ENCODE measurements around the gene BSPRY. TPM values are rescaled to one million over a fixed set of nuclear protein-coding genes. Genes with fewer than 3 reads are reported as not detected.

BSPRY gene
- total RNA-seq, 1 experiment from 2014 or later: 14.5 TPM

DNA sequence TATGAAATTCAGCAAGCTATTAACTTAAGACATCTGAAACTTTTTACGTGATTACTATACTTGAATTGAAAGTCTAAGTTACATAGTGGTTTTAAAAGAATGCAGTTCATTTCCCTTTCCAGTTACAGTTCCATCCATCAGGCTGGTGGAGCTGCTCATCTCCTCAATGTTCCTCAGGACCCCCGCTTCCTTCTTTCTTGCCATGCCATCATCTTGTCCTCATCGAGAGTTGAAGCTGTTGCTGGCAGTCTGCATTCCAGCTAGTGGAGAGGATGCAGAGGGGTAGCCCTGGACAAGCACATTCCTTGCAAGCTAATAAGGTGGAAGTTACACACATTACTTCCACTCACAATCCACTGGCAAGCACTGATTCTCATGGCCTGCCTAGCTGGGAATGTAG, 37.4 kb upstream of the BSPRY start:
- intact Hi-C loops (cut with micrococcal nuclease; ENCODE audit: unreplicated experiment): no loop called here
- Mint-ChIP-seq H3K27ac (ENCODE audit: unreplicated experiment) (no peak overlapping the region), H3K36me3 (ENCODE audit: insufficient read depth, unreplicated experiment) (no peaks in the 10 kb centered on the region), H3K4me3 (ENCODE audit: low read depth, unreplicated experiment) (no peak overlapping the region), H3K4me1 (ENCODE audit: low read depth, unreplicated experiment) (no peaks in the 10 kb centered on the region), H3K9me3 (ENCODE audit: low read depth, unreplicated experiment) (no peaks in the 10 kb centered on the region), H3K27me3 (ENCODE audit: unreplicated experiment) (no peaks in the 10 kb centered on the region)
- DNase-seq: no peak
- no TSS peak for BruUV-seq (replicated peaks)
- TF ChIP-seq, protein P1, sequence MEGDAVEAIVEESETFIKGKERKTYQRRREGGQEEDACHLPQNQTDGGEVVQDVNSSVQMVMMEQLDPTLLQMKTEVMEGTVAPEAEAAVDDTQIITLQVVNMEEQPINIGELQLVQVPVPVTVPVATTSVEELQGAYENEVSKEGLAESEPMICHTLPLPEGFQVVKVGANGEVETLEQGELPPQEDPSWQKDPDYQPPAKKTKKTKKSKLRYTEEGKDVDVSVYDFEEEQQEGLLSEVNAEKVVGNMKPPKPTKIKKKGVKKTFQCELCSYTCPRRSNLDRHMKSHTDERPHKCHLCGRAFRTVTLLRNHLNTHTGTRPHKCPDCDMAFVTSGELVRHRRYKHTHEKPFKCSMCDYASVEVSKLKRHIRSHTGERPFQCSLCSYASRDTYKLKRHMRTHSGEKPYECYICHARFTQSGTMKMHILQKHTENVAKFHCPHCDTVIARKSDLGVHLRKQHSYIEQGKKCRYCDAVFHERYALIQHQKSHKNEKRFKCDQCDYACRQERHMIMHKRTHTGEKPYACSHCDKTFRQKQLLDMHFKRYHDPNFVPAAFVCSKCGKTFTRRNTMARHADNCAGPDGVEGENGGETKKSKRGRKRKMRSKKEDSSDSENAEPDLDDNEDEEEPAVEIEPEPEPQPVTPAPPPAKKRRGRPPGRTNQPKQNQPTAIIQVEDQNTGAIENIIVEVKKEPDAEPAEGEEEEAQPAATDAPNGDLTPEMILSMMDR (IDR thresholded peaks at IDR 0.05; ENCODE audit: unreplicated experiment): no peak
- CTCF ChIA-PET: interaction anchor here (0.6 kb wide), 1 partner anchor 71 kb away, joined by 3 read pairs; no protein-coding TSS in a partner anchor

DNA sequence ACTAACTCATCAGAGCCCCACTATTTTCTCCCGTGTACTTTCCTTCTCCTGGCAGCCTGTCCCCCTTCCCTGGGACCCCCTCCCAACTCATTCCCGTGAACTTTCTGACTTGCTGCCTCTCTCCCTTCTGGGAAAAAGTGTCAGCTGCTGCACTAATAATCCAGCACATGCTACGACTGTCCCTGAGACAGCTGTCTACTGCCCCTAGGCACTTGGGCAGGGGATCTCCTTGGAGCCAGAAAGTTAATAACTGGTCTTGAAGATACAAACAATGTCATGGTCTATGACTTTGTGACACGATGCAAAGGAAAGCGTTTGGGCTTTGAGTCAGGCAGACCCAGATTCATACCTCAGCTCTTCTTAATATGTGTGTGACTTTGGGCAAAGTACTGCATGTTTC, 36.1 kb upstream of the BSPRY start:
- intact Hi-C loops (cut with micrococcal nuclease; ENCODE audit: unreplicated experiment): no loop called here
- BruUV-seq (replicated peaks): no TSS peak
- Mint-ChIP-seq H3K27ac (ENCODE audit: unreplicated experiment) (no peak overlapping the region), H3K36me3 (ENCODE audit: insufficient read depth, unreplicated experiment) (no peaks in the 10 kb centered on the region), H3K9me3 (ENCODE audit: low read depth, unreplicated experiment) (no peaks in the 10 kb centered on the region), H3K4me1 (ENCODE audit: low read depth, unreplicated experiment) (no peaks in the 10 kb centered on the region), H3K4me3 (ENCODE audit: low read depth, unreplicated experiment) (no peak overlapping the region), H3K27me3 (ENCODE audit: unreplicated experiment) (no peaks in the 10 kb centered on the region)
- CTCF ChIA-PET: no interaction called here
- TF ChIP-seq, protein P1 (IDR thresholded peaks at IDR 0.05; ENCODE audit: unreplicated experiment): no peak
- no peak for DNase-seq

DNA sequence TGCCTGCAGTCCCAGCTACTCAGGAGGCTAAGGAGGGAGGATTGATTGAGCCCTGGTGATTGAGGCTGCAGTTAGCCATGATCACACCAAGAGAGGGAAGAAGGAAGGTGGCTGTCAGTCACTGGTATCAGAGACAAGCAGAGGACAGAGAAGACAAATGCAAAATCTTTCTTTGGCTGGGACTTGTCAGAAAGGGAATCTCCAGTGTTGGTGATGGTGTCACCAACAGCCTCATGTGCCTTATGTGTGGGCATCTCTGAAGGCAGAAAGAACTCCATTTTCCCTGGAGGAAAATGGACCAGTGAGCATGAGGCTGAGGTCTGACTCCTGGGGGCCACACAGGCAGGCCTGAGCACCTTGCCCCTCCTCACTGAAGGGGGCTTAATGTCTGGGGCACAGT, 34.1 kb upstream of the BSPRY start:
- no peaks in the 10 kb centered on the region for H3K27me3 Mint-ChIP-seq (ENCODE audit: unreplicated experiment)
- intact Hi-C loops (cut with micrococcal nuclease; ENCODE audit: unreplicated experiment): no loop called here
- TF ChIP-seq, protein P1 (IDR thresholded peaks at IDR 0.05; ENCODE audit: unreplicated experiment): no peak
- H3K36me3 Mint-ChIP-seq (ENCODE audit: insufficient read depth, unreplicated experiment): no peaks in the 10 kb centered on the region
- BruUV-seq (replicated peaks): no TSS peak
- CTCF ChIA-PET: interaction anchor here (0.7 kb wide), 1 partner anchor 466 kb away, joined by 3 read pairs; no protein-coding TSS in a partner anchor
- H3K4me3 Mint-ChIP-seq (ENCODE audit: low read depth, unreplicated experiment): no peak overlapping the region
- no peaks in the 10 kb centered on the region for H3K9me3 Mint-ChIP-seq (ENCODE audit: low read depth, unreplicated experiment)
- no peaks in the 10 kb centered on the region for H3K4me1 Mint-ChIP-seq (ENCODE audit: low read depth, unreplicated experiment)
- DNase-seq: no peak
- no peak overlapping the region for H3K27ac Mint-ChIP-seq (ENCODE audit: unreplicated experiment)

DNA sequence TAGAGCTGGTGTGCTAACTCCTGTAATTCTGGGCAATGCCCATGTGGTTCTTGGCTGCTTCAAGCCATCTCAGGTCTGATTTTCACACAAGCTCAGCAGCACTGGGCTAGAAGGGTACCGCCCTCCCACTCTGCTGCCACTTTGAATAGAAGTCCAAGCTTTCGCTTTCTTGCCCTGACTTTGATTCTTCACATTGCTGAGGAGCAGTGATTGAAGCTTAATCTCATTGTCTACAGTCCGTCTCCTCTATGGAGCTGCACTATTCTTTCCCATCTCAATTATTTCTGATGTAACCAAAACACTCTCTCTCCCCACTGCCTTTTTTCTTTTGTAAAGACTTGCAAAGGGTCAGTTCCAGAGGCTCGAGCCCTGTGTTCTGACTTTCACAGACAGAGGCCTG, 33.3 kb upstream of the BSPRY start:
- no TSS peak for BruUV-seq (replicated peaks)
- CTCF ChIA-PET: interaction anchor here (0.5 to 0.7 kb wide), 2 partner anchors 29 to 466 kb away, joined by 3 to 4 read pairs; no protein-coding TSS in a partner anchor
- no peaks in the 10 kb centered on the region for H3K36me3 Mint-ChIP-seq (ENCODE audit: insufficient read depth, unreplicated experiment)

More for the DNA sequence above, 33.3 kb upstream of the BSPRY start:
- DNase-seq: no peak
- Mint-ChIP-seq H3K4me3 (ENCODE audit: low read depth, unreplicated experiment) (no peak overlapping the region), H3K4me1 (ENCODE audit: low read depth, unreplicated experiment) (no peaks in the 10 kb centered on the region), H3K9me3 (ENCODE audit: low read depth, unreplicated experiment) (no peaks in the 10 kb centered on the region), H3K27ac (ENCODE audit: unreplicated experiment) (no peak overlapping the region), H3K27me3 (ENCODE audit: unreplicated experiment) (no peaks in the 10 kb centered on the region)
- TF ChIP-seq, protein P1 (IDR thresholded peaks at IDR 0.05; ENCODE audit: unreplicated experiment): no peak
- intact Hi-C loops (cut with micrococcal nuclease; ENCODE audit: unreplicated experiment): no loop called here

All from Calu3 (cell line).